GM19099 (cell line): ENCODE measurements around the gene BCL11B.

Experiments
- POLR2A ChIP-seq: IDR thresholded peaks from 3 replicates; pipeline ENCODE4 v1.6.1; 2011; ENCODE audit warnings: low read depth; ENCODE audit not compliant: insufficient read length; ENCODE audit errors: extremely low read depth

Gene BCL11B

GRCh38 chr14:99175331-99176155 is 96.5 kb downstream of the BCL11B start:
- no peak for TF ChIP-seq POLR2A

GRCh38 chr14:99174770-99175319 is 97.2 kb downstream of the BCL11B start:
- no peak for TF ChIP-seq POLR2A

GRCh38 chr14:99174081-99174769 is 97.8 kb downstream of the BCL11B start:
- no peak for TF ChIP-seq POLR2A

GRCh38 chr14:99173506-99173905 is 98.5 kb downstream of the BCL11B start:
- TF ChIP-seq POLR2A: no peak

DNA sequence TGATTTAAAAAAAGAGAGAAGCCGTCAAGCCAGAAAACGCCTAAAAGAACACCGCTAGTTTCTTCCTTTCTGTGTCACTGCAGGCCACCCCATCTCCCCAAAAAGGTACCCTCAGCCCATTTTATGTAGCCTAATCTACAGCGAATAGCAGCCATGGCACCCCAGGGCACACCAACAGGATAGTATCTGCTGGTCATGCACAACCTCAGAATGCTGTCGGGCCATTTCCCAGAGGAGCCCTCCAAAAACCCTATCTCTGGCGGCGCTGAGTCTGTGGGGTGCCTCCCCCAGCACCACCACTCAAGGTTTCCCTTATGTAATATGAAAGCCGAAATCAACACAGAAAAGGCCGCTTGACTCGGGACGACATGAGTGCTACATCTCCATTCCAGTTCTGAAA is 98.9 kb downstream of the BCL11B start:
- no peak for TF ChIP-seq POLR2A

GRCh38 chr14:99171396-99171795 is 100.6 kb downstream of the BCL11B start:
- TF ChIP-seq POLR2A: no peak

GRCh38 chr14:99169776-99170356 is 102.1 kb downstream of the BCL11B start:
- no peak for TF ChIP-seq POLR2A

GRCh38 chr14:99168330-99168729 is 103.7 kb downstream of the BCL11B start:
- no peak for TF ChIP-seq POLR2A

DNA sequence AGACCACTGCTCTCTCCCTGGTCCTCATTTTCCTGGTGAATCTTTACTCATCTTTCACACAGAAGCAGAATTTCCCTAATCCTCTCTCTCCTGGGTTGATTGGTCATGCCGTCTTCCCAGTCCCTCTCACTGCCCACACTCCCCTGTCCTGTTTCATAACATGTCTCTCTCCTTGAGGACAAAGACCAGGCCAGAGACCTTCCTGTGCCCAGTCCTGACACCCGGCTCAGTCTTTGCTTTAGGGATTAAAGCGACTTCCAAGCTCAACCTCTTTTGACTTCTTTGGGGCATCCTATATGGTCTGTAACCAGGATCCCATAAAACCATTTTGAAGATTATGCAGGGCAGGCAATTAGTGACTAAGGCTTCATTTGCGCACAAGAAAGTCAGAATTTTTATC is 105.5 kb downstream of the BCL11B start:
- TF ChIP-seq POLR2A: no peak

GRCh38 chr14:99164712-99165111 is 107.3 kb downstream of the BCL11B start:
- no peak for TF ChIP-seq POLR2A

- no peak for TF ChIP-seq POLR2A
Observed at GRCh38 chr14:99163446-99163845, 108.6 kb downstream of the BCL11B start.

DNA sequence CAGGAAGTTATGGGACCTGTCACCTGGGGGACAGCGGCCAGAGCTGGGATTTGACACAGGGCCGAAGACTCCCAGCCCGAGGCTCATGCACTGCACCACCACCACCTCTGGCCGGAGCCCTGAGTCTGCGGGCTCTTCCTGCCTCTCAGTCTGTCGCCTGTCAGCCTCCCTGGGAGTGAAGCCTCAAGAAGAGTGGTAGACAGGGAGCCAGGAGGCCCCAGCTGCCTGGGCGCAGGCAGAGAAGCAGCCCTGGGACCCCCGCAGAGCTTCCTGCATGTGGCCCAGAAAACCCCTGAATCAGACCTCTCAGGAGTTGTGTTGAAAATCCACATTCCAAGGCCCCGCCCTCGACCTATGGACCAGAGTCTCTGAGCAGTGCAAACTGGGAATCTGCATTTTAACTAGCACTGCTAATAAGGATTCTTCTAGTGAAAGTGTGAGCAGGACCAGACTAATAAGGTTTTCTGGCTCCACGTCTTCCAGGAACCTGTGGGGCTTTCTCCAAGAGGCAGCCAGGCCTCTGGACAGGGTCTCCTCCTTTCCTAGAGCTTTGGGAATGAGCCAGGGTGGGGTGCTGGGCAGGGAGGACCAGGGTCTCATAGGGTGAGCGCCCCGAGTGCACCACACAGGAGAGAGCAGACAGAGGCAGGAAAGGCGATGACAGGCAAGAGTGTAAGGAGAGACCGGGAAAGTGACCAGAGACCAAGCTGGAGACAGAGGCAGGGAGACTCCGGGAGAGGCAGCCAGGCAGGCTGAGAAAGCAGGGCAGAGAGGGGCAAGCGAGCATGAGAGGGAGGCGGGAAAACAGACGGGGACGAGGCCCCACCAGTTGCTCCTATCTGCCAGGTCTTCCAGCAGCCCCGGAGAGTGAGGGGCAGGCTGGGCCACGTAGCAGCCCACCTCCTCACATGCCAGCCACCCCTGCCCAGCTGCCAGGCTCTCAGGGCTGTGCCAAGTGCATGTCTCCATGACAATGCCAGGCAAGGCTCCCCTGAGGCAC is 112.4 kb downstream of the BCL11B start:
- TF ChIP-seq POLR2A: no peak

DNA sequence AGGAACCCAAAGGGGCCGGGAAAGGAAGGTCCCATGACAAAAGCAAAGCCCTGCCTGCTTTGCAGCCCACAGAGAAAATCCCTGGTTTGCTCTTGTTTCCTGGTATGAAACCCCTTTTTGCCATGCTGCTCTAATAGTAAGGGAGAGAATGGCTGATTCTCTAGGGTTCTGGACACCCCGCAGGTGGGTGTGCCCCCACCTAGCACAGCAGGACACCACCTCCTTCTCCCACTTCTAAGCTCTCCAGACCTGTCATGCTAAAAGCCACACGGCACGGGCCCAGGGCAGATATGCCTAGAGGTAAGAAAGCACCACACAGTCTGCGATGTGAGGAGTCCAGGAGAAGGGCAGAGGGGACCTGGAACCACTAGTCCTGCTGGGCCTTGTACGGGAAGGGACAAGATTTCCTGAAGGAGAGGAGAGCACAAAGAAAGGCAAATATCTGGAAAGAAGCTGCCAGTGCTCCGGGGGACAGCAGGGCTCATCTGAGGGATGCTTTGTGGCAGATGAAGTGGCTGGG is 113.3 kb downstream of the BCL11B start:
- no peak for TF ChIP-seq POLR2A

GRCh38 chr14:99158150-99158549 is 113.8 kb downstream of the BCL11B start:
- no peak for TF ChIP-seq POLR2A
